HepG2 (cell line): Measurements from ENCODE around the gene GDNF. TPM values are rescaled to one million over a fixed set of nuclear protein-coding genes. Genes with fewer than 3 reads are reported as not detected.

Experiments used
- ATAC-seq: fragments of 200-7000 bp; cut with Tn5 transposase; 3 replicates; pipeline ENCODE4 v1.9.1; 2020; ENCODE audit warnings: mild to moderate bottlenecking, moderate library complexity
- BruUV-seq: library from RNA; stranded (reverse); fragments of 400-500 nt; replicated peaks from 2 replicates; lab custom pipeline; 2021; lab: Mats Ljungman, UMichigan
- CTCF ChIA-PET: fragments of 300-600 bp; formaldehyde crosslinking; extraction: SDS; loops from one replicate; lab custom pipeline; 2021; ENCODE audit warnings: low total read pairs, inconsistent platforms, low intra/inter-chr PET ratio; lab: Yijun Ruan, JAX
- POLR2A ChIA-PET: fragments of 350-600 bp; sonication (Branson Sonifier 250); formaldehyde crosslinking; loops from one replicate; lab custom pipeline; 2020; ENCODE audit warnings: antibody characterized with exemption, inconsistent platforms; lab: Yijun Ruan, JAX
- DNase-seq: peaks from one replicate; pipeline ENCODE4 v3.0.0-alpha.2; 2015; ENCODE audit warnings: low spot score
- FAIRE-seq: peaks from 3 replicates; lab custom pipeline; 2011; peaks lifted over from hg19 to GRCh38; lab: Jason Lieb, UNC
- H2AFZ ChIP-seq: one replicate; pipeline ENCODE4 v1.6.1; 2011; ENCODE audit warnings: low read length, inconsistent platforms
- H3K27ac ChIP-seq: fragments of 300-600 bp; 3 replicates; pipeline ENCODE4 v1.8.0; 2011; ENCODE audit warnings: mixed run types, mild to moderate bottlenecking, mixed read lengths, low read length, inconsistent platforms; ENCODE audit not compliant: insufficient read depth; ENCODE audit errors: extremely low read length
- H3K27me3 ChIP-seq, 2 experiments: fragments of 200-600 bp in 1 of 2; 2 replicates in 1 of 2; 3 replicates in 1 of 2; pipeline versions ENCODE4 v1.6.0 to v1.8.0; 2011; ENCODE audit warnings: low read length in 2 of 2, mild to moderate bottlenecking in 2 of 2, moderate library complexity in 2 of 2, inconsistent platforms in 1 of 2; ENCODE audit not compliant: insufficient read depth in 2 of 2, control insufficient read depth in 1 of 2
- H3K36me3 ChIP-seq, 2 experiments: fragments of 200-600 bp in 1 of 2; replicated peaks in 1 of 2; 2 replicates in 1 of 2; 3 replicates in 1 of 2; pipeline versions ENCODE4 v1.5.1 to v1.8.0; 2011; ENCODE audit warnings: low read length in 2 of 2, inconsistent platforms in 1 of 2; ENCODE audit not compliant: insufficient read depth in 2 of 2, control insufficient read depth in 1 of 2
- H3K4me1 ChIP-seq: 2 replicates; pipeline ENCODE4 v1.5.1; 2012; ENCODE audit warnings: low read length, inconsistent platforms; ENCODE audit not compliant: insufficient read depth
- H3K4me2 ChIP-seq: 2 replicates; pipeline ENCODE4 v1.6.0; 2011; ENCODE audit warnings: low read depth, low read length, inconsistent platforms
- H3K4me3 ChIP-seq, 3 experiments: fragments of 200-600 bp in 1 of 3; sonication (generic), shearing (Covaris generic) in 1 of 3; replicated peaks in 1 of 3; 2 replicates each; pipeline ENCODE4 v1.5.1; 2011 to 2016; ENCODE audit warnings: low read length in 3 of 3, inconsistent platforms in 2 of 3, low read depth in 2 of 3, mild to moderate bottlenecking in 2 of 3, control low read depth in 1 of 3, mixed read lengths in 1 of 3; ENCODE audit not compliant: insufficient read depth in 1 of 3
- H3K79me2 ChIP-seq: one replicate; pipeline ENCODE4 v1.6.1; 2011; ENCODE audit warnings: low read length, inconsistent platforms; ENCODE audit not compliant: insufficient read depth
- H3K9ac ChIP-seq: 2 replicates; pipeline ENCODE4 v1.6.0; 2011; ENCODE audit warnings: mild to moderate bottlenecking, low read depth, low read length, inconsistent platforms; ENCODE audit not compliant: insufficient read depth
- H3K9me3 ChIP-seq: 2 replicates; pipeline ENCODE4 v1.5.1; 2012; ENCODE audit warnings: mild to moderate bottlenecking, low read length
- H4K20me1 ChIP-seq: 2 replicates; pipeline ENCODE4 v1.6.0; 2011; ENCODE audit warnings: inconsistent platforms, mild to moderate bottlenecking, low read length, moderate library complexity; ENCODE audit not compliant: insufficient read depth
- CCDC6 ChIP-seq: sonication (generic); formaldehyde crosslinking; IDR thresholded peaks from 2 replicates; pipeline ENCODE4 v1.8.1; 2022; ENCODE audit warnings: mild to moderate bottlenecking, missing genetic modification reagents, moderate library complexity
- CREB1 ChIP-seq, 2 experiments: fragments of 450-650 bp in 1 of 2; IDR thresholded peaks; 2 replicates each; pipeline ENCODE4 v1.6.1; 2016 to 2017; ENCODE audit warnings: control low read depth in 1 of 2, mild to moderate bottlenecking in 1 of 2, missing compliant biosample characterization in 1 of 2, missing genetic modification characterization in 1 of 2
- GABPA ChIP-seq, 2 experiments: IDR thresholded peaks; 2 replicates each; pipeline ENCODE4 v1.6.1; 2011 to 2016; ENCODE audit warnings: low read depth in 2 of 2, low read length in 1 of 2, missing biosample characterization in 1 of 2, missing genetic modification characterization in 1 of 2
- HMG20A ChIP-seq: IDR thresholded peaks from 2 replicates; pipeline ENCODE4 v1.6.1; 2016; ENCODE audit warnings: borderline replicate concordance
- IKZF5 ChIP-seq: IDR thresholded peaks from 2 replicates; pipeline ENCODE4 v1.6.1; 2018; ENCODE audit warnings: missing genetic modification reagents, mild to moderate bottlenecking, missing compliant biosample characterization
- NFKB2 ChIP-seq: sonication (generic); formaldehyde crosslinking; IDR thresholded peaks from 2 replicates; pipeline ENCODE4 v1.4.0; 2020; ENCODE audit warnings: missing genetic modification reagents, borderline replicate concordance
- PAXIP1 ChIP-seq: sonication (generic); formaldehyde crosslinking; conservative IDR thresholded peaks from 2 replicates; pipeline ENCODE4 v1.4.0; 2020; ENCODE audit warnings: mild to moderate bottlenecking, missing genetic modification reagents, moderate library complexity
- SATB2 ChIP-seq: sonication (generic); formaldehyde crosslinking; IDR thresholded peaks from 2 replicates; pipeline ENCODE4 v1.5.0; 2020; ENCODE audit warnings: missing genetic modification reagents
- ZBTB43 ChIP-seq: sonication (generic); formaldehyde crosslinking; conservative IDR thresholded peaks from 2 replicates; pipeline ENCODE4 v1.4.0; 2020; ENCODE audit warnings: missing genetic modification reagents
- WGBS: methylation state at CpG from one replicate; pipeline ENCODE4 v1.1.6; 2017; ENCODE audit warnings: low lambda C conversion rate; 5-methylcytosine and 5-hydroxymethylcytosine counted together
- in situ Hi-C: cut with HindIII; loops from 2 replicates; pipeline ENCODE4 v1.10.0; 2017; ENCODE audit warnings: low pct_unique_long_range_greater_than_20kb; ENCODE audit not compliant: extremely low pct_ligation_motif_present
- intact Hi-C: fragments of 100-400 bp; cut with micrococcal nuclease; formaldehyde crosslinking; loops from one replicate; pipeline ENCODE4 v1.10.0; 2022; ENCODE audit not compliant: unreplicated experiment
- polyA plus RNA-seq, 8 experiments: library from polyadenylated mRNA; depleted of rRNA in 3 of 8; stranded (reverse) in 7 of 8; unstranded in 1 of 8; fragments of >200 nt; fragmentation: Illumina TruSeq in 4 of 8; extraction: Trizol in 4 of 8; gene quantifications; 2 replicates each; pipeline versions ENCODE4 v1.2.1 to v1.2.3, GENCODE V29; 2011 to 2016; ENCODE audit warnings: low read depth in 4 of 8, missing spikeins in 1 of 8, mixed read lengths in 1 of 8; ENCODE audit not compliant: insufficient read depth in 1 of 8
- total RNA-seq, 5 experiments: library from RNA; depleted of rRNA; stranded (reverse); fragments of >200 nt; fragmentation: Illumina TruSeq; extraction: Trizol; gene quantifications; 2 replicates each; pipeline ENCODE4 v1.2.3, GENCODE V29; 2016; ENCODE audit warnings: low read depth in 1 of 5

GDNF gene
- total and polyA plus RNA-seq, 2 of the 13 experiments (the other 11 are each of a cell fraction or from before 2014, with no cell fraction given): 0.24 to 0.46 TPM

- intact Hi-C loops (no loop called here), in situ Hi-C loops (no loop called here)
- CTCF ChIA-PET: no interaction called here
- Histone ChIP-seq H4K20me1 (no peaks in the 10 kb centered on the region), H3K79me2 (no peaks in the 10 kb centered on the region), H3K36me3 (no peaks in the 10 kb centered on the region), H3K27ac (no peak overlapping the region), H3K4me2 (no peak overlapping the region), H3K27me3 (peaks cover 2 to 52% of the 10 kb centered on the region in 2 experiments; a peak in 4 of 5 replicates), H3K4me1 (no peaks in the 10 kb centered on the region), H3K4me3 (no peak overlapping the region), H3K9me3 (no peaks in the 10 kb centered on the region), H2AFZ (no peak overlapping the region), H3K9ac (no peak overlapping the region)
- WGBS: 3% methylated on average over 7 of the region's 7 CpGs
- ATAC-seq (no peak), DNase-seq (no peak), FAIRE-seq (no peak)
- no TSS peak for BruUV-seq
- TF ChIP-seq CREB1 (IDR thresholded peaks at IDR 0.05): no peak
- TF ChIP-seq CREB1 (CRISPR knock-in tag; IDR thresholded peaks at IDR 0.05): no peak
- no peak for TF ChIP-seq IKZF5 (CRISPR knock-in tag)
- no peak for TF ChIP-seq GABPA (IDR thresholded peaks at IDR 0.05; ENCODE audit: low read depth, low read length)
- no peak for TF ChIP-seq GABPA (CRISPR knock-in tag; IDR thresholded peaks at IDR 0.05; ENCODE audit: low read depth)
- no peak for TF ChIP-seq HMG20A (CRISPR knock-in tag)
- TF ChIP-seq SATB2: no peak
- POLR2A ChIA-PET: no interaction called here
Measured at GRCh38 chr5:37807621-37808301, 32.1 kb downstream of the GDNF start.

GRCh38 chr5:37807015-37807414 is 32.8 kb downstream of the GDNF start:
- ChIA-PET CTCF (no interaction called here), POLR2A (no interaction called here)
- H3K4me3 ChIP-seq: no peak overlapping the region
- intact Hi-C loops: no loop called here
- H3K79me2 ChIP-seq: no peaks in the 10 kb centered on the region
- BruUV-seq: no TSS peak
- H3K4me1 ChIP-seq: no peaks in the 10 kb centered on the region
- H3K27me3 ChIP-seq: peaks cover 2 to 51% of the 10 kb centered on the region in 2 experiments; a peak in 4 of 5 replicates
- no peak overlapping the region for H3K4me2 ChIP-seq
- WGBS: 0% methylated on average over 1 of the region's 2 CpGs
- H4K20me1 ChIP-seq: no peaks in the 10 kb centered on the region
- no peaks in the 10 kb centered on the region for H3K9me3 ChIP-seq
- in situ Hi-C loops: no loop called here
- ATAC-seq (no peak), FAIRE-seq (no peak), DNase-seq (no peak)
- no peak overlapping the region for H2AFZ ChIP-seq
- H3K9ac ChIP-seq: no peak overlapping the region
- H3K36me3 ChIP-seq: no peaks in the 10 kb centered on the region
- H3K27ac ChIP-seq: no peak overlapping the region
- no peak for TF ChIP-seq NFKB2 (CRISPR knock-in tag)
- no peak for TF ChIP-seq CCDC6 (CRISPR knock-in tag)
- no peak for TF ChIP-seq PAXIP1 (CRISPR knock-in tag)
- no peak for TF ChIP-seq ZBTB43 (CRISPR knock-in tag)
